NCI-H460 (cell line): ENCODE data around the gene PVALEF. TPM values are rescaled to one million over a fixed set of nuclear protein-coding genes. Genes with fewer than 3 reads are reported as not detected.

ENCODE experiments used
- DNase-seq: peaks from one replicate; pipeline ENCODE4 v3.0.0-alpha.2; 2016; ENCODE audit warnings: low read depth; ENCODE audit errors: extremely low read depth
- total RNA-seq: library from RNA; depleted of rRNA; stranded (reverse); fragments of >200 nt; shearing (Covaris generic); gene quantifications from 2 replicates; pipeline ENCODE4 v1.2.3, GENCODE V29; 2014

PVALEF gene
- total RNA-seq, 1 experiment from 2014 or later = not detected

DNA sequence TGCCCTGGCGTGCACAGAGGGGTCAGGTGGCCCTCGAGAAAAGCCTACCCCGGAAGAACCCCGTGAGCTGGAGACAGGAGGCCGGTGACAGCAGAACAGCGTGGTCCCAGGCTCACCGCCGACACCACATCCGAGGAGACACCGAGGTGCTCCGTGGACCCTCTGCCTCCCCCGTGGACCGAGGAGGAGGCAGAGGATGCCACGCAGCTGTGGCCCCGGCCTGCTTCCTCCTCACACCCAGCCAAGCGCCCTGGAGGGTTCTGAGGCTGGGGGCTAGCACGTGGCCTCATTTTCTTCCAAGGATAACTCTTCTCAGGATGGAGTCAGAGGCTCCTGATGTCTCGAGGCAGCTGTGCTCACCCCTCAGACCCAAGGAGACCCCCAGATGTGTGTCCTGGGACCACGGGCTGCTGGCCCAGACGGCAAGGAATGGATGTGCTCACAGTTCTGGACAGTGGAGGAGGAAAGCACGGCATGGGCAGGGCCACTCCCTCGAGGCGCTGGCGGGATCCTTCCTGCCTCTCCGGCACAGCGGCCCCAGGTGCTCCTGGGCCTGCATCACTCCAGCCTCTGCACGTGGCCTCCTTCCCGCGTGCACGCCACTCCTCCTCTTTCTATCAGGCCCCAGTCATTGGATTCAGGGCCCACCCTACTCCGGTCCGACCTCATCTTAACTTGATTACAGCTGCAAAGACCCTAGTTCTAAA lies 4.4 kb upstream of the PVALEF start:
- DNase-seq = no peak

DNA sequence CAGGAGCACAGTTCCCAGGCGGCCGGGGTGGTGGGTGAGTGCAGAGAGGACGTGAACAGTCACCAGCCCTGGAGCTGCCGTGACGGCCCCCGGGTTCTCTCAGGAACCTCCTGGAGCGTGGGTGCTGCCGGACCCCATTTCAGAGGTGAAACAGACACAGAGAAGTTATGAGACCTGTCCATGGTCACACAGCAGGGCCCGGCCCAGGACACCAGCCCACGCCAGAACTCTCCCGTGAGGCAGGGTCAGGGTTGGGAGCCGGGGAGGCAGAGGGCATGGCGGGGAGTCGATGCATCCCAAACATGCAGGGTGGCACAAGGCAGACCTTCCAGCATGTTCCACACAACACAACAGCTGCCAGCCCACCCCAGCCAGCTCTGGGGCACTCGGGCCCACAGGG lies 3.8 kb upstream of the PVALEF start:
- no peak for DNase-seq

DNA sequence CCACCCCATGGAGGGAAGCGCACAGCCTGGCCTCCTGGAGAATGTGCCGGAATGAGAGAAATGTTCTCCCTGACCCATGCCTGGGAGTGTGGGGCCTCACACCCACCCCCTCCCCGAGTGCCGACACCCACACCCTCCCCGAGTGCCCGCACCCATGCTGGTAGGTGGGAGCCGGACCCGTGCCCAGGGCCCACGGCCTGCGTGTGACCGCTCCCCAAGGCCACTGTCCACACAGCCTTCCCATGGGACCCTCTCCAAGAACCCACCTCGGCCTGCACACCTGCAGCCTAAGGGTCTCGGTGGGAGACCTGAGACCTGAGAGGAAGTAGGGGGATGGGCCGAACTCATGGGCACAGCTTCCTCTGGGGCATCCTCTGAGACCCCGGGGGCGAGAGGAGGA lies 3.3 kb upstream of the PVALEF start:
- DNase-seq = no peak

DNA sequence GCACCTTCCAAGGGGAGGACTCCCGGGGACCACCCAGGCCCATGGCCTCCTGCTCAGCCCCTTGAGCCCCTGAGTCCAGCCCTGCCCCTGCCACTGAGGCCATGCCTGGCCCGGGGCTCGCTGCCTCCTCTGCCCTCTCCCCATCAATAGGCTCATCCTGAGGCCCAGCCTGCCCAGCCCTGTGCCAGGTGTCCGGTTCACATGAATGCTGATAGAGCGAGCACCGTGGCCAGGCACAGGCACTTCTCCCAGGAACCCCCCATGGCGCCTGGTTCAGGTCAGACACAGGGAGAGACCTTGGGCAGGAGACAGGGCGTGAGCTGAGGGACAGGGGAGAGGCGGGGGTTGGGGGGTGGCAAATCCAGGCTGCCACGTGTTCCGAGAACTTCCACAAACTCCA lies 2.8 kb upstream of the PVALEF start:
- no peak for DNase-seq

DNA sequence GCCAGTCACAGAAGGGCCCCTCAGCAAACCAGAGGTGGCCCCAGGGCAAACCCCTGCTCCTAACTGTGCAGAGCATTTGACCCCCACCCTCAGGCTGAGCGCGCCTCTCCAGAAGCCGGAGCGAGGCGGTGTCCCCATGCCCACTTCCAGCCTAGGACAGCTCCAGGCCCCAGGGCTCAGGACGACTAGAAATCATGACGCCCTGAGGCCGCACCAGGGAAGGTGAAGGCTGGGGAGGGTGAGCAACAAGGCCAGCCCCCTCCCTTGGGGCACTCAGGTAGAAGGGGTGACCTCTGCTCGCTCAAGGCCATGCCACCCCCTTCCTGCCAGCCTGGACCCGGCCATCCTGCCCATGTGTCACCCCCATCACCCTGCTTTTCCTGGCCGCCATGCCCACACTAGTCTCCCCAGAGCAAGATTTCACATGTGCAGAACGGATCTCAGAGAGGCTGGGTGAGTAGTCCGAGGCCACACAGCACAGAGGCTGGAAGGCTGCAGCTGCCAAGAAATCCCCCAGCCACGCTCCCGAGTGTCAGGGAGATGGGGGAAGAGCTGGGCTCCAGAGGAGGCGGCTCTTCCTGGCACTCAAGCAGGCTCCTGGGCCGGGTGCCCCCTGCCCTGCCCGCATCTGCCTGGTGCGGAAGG lies 2.1 kb upstream of the PVALEF start:
- DNase-seq = no peak

DNA sequence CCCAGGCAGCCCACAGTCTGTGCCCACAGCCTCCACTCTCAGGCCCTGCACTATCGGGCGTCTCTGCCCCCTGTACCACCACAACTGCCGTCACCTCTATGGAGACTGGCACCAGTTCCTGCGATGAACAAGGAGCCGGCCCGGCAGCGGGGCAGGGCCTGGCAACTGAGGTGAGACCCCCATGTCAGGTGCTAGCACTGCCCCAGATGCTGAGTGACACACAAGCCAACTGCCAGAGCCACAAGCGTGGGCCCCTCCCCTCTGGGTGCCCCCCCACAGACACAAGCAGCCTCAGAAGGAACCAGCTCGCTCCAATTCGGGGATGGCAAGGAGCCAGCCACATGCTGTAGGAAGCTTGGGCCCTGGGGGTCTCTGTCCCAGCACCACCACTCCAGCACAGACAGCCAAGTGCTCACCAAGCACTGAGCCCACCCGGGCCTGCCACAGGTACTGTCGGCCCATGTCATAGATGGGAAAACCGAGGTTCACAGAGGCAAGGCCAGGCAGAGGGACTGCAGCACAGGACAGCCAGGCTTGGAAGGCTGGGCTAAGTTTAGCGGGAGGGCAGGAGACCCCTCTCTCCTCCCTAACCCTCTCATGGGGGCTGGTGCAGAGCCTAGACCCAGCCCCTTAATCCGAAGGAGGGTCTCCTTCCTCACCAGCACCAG lies 1.5 kb upstream of the PVALEF start:
- DNase-seq = no peak

DNA sequence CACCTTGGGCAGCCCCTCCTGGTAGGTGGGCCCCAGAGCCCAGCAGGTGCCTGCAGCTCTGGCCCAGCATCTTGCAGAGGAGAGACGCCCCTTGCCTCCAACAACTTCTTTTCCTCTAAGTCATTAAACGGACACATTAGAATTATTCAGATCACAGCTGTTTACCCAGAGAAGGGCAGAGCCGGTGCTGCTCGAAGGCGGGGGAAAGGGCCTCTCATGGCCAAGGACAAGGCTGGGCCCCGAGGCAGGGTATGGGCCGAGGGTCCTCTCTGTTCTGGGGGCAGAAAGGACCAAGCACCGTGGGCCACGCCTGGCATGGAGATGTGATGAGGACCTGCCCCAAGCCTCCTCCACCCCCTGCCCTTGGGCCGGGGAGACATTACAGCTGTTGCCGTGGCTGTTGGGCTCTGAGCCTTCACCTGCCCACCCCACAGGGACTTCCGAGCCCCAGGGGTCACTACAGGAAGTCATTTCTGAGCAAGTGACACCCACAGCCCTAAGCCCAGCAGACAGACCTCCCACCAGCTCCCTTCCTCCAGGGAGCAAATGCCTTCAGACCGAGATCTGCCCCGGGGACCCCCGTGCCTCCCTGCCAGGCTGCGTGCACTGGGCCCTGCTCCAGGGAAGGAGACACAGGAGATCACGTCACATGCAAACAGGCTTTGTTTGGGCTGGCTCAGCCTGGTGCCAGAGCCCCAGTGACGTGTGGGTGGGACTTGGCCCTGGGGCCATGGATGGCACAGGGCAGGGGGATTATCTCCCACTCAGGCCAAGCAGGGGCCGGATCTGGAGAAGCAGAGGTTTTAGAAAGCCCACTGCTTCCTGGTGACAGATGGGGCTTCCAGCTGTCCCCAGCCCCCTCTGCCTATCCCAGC lies 699 bp upstream of the PVALEF start:
- DNase-seq = no peak

DNA sequence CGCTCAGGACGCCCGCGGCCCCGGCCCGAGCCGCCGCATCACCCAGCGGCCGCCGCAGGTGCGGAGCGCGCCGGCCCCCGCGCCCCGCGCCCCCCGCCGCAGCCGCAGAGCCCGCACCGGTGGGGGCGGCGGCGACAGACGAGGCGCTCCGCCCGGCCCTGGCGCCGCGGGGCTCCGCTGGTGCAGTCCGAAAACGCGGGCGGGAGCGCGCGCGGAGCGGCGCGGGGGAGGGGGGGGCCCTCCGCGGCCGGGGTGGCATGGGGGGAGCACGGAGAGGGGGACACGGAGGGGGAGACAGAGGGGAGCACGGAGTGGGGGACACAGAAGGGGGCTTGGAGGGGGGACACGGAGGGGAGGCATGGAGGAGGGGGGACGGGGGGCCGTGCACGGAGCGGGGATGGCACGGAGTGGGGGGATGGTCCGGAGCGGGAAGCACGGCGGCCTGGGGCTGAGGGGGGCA lies 756 bp downstream of the PVALEF start, which contains the start of gene AATK:
AATK (minus strand) TSS at position 189 of the 460 bp plus-strand sequence. CDS start 229 bp downstream, outside the sequence.
- DNase-seq = no peak

DNA sequence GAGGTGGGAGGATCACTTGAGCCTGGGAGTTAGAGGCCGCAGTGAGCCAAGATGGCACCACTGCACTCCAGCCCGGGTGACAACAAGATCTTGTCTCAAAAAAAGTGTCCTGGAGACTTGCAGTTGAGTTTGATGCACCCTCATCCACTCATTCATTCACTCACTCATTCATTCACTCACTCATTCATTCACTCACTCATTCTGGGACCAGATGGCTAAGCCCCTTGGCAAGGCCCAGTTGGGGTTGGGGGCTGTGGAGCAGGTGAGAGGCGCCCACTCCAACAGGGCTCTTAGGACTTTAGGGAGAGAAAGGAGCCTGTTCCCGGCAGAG lies 1.9 kb downstream of the PVALEF start:
- no peak for DNase-seq

DNA sequence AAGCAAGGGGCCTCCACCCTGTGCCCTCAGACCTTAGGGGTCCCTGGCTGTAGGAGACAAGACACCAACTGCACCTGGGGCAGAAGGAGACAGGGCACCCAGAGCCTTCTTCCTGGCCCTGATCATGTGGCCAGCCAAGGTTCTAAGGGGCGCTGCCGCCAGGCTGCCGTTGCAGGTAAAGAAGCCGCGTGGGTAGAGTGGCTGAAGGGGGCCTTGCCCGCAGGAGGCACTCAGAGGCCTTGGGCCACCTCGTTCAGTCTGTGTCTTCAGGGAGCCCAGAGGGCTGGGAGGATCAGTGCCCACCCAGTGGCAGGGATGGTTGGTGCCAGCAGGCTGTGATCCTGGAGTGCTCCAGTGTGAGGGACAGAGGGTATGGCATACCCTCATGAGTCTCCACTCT lies 2.3 kb downstream of the PVALEF start:
- no peak for DNase-seq

DNA sequence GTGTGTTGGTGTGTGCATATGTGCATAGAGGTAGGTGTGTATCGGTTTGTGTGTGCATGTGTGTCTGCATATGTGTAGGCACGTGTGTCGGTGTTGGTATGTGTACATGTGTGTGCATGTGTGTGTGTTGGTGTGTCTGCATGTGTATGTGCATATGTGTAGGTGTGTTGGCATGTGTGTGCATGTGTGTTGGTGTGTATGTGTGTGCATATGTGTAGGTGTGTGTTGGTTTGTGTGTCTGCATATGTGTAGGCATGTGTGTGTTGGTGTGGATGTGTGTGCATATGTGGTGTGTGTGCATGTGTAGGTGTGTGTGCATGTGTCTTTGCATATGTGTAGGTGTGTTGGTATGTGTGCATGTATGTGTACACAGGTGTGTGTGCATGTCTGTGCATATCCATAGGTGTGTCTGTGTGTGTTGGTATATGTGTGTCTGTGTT lies 4.6 kb downstream of the PVALEF start:
- DNase-seq = no peak

DNA sequence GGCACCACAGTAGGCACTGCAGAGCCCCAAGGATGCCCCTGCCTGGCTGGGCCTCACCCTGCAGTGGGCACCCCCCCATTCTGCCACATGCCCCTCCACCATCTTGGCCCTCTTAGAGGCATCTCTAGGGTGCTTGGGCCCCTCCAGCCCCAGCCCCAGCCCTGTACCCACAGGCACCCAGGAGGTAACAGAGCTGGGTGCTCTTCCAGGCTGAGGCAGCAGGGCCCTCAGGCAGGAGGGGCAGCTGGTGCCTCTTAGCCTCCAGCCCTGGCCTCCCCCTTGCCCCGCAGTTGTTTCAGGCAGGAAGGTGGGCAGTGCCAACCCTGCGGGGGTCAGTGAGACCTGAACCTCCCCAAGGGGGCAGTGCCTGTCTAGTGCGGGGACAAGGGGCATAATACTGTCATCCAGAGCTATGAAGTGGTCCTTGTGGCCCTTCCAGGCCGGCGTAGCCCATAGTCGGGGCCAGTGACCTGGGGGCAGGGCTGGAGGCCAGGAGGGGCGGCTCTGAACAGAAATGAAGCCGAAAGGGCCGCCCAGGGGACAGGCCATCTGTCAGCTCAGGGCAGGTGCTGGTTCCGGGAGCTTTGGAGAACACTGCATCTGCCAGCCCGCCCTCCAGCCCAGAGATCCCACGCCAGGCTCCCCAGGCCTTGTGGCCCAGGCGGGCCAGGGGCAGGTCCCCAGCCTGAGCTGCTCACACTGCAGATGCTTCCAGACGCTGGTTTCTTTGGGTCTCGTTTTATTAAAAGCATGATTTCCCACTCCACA lies 5.6 kb downstream of the PVALEF start:
- no peak for DNase-seq

DNA sequence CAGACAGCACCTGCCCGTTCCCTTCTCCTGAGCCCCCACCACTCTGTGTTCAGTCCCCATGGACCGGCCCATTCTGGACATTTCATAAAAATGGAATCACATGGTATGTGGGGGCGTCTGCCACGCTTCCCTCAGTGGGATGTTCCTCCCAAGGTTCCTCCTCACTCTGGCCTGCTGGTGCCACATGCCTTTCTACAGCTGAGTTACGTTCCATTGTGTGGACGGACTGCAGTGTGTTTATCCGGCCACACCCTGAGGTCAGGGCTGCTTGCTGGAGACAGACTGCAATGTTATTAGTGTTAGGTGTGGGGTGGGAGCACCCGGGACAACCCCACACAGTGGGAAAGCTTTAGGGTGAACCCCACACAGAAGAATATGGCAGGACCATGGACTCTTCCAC lies 6.6 kb downstream of the PVALEF start:
- no peak for DNase-seq

DNA sequence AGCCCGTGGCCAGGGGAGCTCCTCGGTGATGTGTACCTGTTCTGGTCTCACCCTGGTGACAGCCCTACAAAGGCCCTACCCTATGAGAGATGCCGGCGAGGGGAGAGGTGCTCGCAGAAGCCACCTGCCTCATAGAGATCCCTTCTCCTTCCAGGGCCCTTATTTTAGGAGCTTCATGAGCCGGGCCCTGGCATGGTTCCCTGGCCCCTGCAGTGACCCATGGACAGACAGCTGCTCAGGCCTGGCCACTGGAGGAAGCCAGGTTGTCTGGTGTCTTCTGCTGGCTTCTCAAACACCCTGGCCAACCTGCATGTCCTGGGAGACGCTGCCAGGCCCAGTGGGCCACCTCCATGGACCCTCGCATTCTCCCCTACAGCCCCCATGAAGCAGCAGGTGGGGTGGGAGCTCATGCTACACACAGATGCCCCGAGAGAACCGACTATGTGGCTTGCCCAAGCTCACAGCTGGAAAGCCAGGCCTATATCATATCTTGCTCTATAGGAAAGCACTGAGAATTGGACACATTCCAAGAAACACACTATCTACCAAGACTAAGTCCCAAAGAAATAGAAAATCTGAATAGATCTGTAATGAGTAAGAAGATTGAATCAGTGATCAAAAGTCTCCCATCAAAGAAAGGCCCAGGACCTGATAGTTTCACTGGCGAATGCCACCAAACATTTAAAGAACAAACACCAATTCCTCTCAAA lies 7.9 kb downstream of the PVALEF start:
- DNase-seq = no peak

DNA sequence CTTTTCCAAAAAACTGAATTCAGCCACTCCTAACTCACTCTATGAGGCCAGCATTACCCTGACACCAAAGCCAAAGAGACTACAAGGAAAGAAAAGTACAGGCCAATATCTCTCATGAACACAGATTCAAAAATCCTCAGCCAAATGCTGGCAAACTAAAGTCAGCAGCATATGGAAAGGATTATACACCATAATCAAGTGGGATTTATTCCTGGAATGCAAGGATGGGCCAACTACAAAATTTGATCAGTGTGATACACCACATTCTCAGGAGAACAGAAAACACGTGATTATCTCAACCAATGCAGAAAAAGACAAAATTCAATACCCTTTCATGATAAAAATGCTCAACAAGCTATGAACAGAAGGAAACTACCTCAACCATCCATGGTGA lies 8.5 kb downstream of the PVALEF start:
- no peak for DNase-seq

DNA sequence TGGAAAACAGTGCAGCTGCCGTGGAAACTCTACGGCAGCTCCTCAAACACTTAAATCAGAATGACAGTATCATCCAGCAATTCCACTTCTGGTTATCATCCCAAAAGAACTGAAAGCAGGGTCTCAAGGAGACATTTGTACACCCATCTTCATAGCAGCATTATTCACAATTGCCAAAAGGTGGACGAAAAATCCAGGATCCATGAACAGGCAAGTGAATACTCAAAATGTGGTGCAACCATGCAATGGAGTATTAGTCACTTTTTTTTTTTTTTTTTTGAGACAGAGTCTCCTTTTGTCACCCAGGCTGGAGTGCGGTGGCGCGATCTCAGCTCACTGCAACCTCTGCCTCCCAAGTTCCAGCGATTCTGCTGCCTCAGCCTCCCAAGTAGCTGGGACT lies 11.4 kb downstream of the PVALEF start:
- DNase-seq = no peak

DNA sequence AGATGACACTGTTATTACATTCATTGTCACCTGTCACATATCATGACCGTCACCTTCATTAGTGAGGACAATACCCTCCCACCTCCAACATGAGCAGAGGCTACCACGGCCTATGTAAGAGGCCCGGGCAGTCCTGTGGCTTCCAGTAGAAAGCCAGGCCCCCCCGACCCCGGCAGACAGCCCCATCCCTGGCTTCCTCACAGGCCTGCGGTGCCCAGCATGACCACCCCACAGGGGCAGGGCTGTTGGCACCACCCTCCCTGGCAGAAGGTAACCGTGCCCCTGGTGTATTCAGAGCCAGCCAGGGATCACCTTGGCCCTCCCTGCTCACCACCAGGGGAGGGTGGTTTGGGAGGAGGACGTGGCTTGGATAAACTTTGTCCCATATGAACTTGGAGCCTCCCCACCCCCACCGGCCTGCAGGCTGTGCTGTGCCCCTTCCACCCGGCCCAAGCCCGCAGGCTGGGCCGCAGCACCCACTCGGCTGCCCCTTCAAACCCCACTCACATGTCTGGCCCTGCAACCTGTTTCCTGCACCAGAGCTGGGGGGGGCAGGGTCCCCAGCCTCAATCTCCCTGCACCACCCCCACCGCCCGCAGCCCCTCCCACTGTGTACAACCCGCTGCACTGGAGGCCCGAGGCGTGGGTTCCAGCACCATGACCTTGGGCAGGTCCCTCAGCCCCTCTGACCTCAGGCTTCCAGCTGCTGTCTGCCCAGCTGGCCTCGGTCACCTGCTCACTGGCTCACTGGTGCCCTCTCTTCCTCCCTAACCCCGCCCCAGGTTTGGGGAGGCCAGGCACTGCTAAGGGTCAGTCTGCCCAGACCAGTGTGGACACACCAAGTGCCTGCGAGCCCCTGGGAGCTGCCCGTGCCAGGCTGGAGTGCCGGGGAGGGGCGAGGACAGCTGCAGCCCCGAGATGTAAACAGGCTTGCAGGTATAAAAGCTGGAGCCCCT lies 13.1 kb downstream of the PVALEF start:
- no peak for DNase-seq

DNA sequence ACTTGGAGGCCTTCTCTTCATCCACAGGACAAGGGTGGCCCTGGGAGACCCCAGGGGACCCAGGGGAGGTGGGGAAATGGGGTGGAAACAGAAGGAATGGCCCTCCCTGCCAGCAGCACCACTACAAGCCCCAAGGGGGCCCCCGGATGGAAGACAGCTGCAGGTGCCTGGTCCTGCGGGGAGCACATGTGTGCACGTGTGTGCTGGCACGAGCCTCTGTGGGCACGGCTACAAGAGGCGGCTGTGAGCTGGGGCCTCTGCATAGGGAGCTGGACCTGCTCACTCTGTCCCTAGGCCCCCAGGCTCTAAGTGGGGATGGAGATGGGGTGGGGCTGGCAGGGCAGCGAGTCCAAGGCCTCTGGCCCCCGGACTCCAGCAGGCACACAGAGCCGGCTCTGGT lies 13.9 kb downstream of the PVALEF start:
- no peak for DNase-seq
